GM19372 (cell line): Measurements from ENCODE around the gene MAPK1.
"Not testable (repeated sequence)": the region's sequence is repeated elsewhere in the genome, so short reads cannot be mapped to it uniquely, and the experiment has no call there.

Source experiments
- ATAC-seq: cut with Tn5 transposase; IDR thresholded peaks from one replicate; pipeline ENCODE4 v1.9.1; 2021; ENCODE audit warnings: mild to moderate bottlenecking, low read depth, moderate library complexity; ENCODE audit not compliant: unreplicated experiment

MAPK1 gene

DNA sequence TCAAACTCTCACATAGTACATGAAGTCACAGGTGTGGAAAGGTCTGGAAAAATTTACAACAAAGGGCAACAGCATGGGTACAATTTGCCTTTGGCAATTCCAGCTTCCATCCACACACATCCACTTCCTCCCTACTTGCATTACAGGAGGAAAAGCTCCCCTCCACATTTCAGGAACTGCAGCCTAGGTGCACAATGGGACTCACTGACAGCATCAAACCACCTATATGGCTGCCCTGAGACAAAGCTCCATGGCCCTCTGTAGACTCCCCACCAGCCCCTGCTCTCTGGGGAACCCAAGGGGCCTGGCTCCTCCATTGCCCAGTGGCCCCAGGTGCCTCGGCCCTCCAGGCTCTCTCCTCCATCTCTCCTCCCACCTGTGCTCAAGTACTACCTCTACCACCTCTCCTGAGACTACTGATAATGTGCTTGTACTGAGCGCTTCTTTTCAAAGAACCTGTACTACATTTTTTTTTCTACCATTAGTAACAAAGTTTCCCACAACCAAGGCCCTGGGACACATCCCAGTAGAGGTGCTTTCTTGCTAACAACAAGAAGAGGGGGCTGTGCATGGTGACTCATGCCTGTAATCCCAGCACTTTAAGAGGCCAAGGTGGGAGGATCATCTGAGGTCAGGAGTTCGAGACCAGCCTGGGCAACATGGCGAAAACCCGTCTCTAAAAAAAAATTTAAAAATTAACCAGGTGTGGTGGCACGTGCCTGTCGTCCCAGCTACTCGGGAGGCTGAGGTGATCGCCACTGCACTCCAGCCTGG lies 136.7 kb downstream of the MAPK1 start:
- no peak for ATAC-seq

DNA sequence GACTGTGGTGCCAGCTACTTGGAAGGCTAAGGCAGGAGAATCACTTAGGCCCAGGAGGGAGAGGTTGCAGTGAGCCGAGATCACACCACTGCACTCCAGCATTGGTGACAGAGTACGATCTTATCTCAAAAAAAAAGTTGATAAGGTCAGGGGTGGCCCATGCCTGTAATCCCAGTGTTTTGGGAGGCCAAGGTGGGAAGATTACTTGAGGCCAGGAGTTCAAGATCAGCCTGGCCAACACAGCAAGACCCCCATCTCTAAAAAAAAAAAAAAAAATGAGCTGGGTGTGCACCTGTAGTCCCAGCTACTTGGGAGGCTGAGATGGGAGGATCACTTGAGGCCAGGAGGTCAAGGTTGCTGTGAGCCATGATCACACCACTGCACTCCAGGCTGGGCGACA lies 138.3 kb downstream of the MAPK1 start:
- ATAC-seq = not testable (repeated sequence)

DNA sequence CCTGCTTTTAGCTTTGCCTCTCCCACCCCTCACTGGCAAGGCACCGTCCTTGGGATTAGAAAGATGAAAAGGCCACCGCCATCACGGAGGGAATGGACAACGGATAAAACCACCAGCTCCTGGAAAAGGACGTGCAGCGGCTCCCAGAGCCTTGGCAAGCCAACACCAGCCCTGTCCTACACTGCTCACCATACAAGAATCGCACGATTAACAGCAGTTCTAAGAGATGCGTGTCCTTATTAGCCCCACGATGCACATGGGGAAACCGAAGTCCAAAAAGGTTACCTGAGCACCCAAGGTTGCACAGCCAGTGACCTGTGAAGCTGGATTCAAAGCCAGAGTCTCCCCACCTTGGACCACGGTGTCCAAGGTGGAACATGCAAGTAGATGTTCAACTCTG lies 139.2 kb downstream of the MAPK1 start:
- no peak for ATAC-seq

DNA sequence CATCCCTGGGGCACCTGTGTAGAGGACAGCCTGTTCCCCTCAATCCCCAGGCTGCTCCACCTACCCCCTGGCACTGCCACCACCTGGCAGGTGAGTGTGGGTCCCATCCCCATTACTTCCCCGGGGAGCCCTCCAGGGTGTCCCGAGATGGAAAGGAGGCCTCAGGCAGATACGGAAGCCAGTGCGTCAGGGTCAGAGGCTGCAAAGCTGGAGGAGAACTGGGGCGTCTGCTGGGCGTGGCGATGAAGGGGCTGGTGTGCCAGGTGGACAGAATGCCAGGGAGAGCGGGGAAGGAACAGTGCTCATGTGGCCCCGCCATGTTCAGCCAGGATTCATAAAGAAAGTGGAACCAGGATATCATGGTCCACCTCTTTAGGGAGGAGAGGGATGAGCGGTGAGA lies 139.7 kb downstream of the MAPK1 start:
- no peak for ATAC-seq

DNA sequence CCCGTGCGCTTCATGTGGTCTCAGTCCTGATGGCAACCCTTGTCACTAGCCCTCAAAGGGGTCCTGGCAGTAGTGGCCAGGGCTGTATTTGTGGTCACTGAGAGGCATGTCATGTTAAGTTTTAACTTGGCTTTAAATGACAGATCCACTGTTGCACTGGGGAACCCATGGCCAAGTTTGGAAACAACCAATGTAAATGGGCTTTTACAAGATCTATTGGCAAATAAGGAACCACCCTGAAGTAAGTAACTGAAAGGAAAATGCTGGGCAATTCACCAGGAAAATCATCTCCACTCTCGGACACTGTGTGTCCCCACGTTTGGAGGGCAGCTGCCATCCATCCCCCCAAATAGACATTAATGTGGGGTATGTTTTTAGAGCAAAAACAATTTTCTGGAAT lies 140.3 kb downstream of the MAPK1 start:
- no peak for ATAC-seq

DNA sequence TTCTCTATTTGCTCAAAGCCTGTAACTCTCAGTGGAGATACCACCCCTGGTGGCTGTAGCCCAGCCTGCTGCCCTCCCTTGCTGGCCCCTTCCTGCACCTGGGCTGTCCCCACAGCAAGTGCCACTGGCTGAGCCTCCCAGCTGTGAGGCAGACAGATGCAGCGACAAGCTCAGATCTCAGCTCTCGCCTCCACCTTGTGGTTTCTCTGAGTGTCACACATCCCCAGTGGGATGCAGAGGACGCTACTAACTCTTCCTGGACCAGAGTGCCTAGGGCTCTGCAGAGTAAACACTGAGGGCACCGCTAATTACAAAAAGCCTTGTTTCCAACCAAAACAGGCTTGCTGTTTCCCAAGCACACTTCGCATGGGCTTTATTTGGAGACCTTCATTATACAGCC lies 140.8 kb downstream of the MAPK1 start:
- no peak for ATAC-seq

DNA sequence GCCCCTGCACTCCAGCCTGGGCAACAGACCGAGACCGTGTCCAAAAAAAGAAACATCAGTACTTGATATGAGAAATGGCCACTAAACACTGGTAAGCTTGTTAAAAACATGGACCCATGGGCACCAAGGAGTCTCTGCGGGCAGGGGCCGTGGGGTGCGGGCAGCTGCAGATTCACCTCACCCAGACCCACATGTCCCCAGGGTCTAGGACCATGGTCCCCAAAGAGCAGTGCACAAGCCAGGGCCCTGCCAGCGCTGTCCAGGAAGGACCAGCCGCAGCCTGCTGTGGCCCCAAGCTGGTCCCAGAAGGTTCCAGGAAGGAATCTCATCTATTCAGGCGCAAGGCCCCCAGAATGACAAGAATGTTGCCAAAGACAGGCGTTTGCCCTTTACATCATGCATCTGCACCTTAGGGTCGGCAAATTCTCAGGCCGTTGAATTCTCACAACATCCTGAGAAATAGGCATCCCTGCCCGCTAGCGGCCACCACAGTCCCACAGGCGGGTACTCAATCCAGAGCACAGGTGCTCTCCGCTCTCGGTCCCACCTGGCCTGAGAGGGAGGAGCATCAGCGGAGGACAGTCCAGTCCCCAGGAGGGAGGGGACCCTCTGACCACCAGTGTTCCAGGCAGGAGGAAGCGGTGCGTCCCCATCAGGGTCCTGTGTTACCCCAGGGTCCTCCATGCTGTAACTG lies 141.3 kb downstream of the MAPK1 start:
- ATAC-seq = no peak

DNA sequence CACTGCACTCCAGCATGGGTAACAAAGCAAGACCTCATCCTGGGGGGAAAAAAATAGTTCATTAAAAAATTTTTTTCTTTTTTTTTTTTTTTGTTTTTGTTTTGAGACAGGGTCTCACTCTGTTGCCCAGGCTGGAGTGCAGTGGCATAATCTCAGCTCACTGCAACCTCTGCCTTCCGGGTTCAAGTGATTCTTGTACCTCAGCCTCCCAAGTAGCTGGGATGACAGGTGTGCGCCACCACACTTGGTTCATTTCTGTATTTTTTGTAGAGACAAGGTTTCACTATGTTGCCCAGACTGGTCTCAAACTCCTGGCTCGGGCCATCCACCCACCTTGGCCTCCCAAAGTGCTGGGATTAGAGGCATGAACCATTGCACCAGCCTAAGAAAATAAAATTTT lies 142.9 kb downstream of the MAPK1 start:
- not testable (repeated sequence) for ATAC-seq

DNA sequence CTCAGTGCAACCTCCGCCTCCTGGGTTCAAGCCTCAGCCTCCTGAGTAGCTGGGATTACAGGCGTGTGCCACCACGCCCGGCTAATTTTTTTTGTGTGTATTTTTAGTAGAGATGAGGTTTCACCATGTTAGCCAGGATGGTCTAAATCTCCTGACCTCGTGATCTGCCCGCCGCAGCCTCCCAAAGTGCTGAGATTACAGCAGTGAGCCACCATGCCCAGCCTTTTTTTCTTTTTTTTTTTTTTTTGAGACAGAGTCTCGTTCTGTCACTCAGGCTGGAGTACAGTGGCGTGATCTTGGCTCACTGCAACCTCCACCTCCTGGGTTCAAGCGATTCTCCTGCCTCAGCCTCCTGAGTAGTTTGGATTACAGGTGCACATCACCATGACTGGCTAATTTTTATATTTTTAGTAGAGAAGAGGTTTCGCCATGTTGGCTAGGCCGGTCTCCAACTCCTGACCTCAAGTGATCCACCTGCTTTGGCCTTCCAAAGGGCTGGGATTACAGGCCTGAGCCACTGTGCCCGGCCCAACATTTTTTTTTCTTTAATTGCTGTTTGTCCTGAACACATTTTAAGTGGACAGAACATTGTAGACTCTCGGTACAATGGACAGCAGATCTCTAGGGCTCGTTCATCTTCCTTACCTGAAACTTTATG lies 146.1 kb downstream of the MAPK1 start:
- not testable (repeated sequence) for ATAC-seq

DNA sequence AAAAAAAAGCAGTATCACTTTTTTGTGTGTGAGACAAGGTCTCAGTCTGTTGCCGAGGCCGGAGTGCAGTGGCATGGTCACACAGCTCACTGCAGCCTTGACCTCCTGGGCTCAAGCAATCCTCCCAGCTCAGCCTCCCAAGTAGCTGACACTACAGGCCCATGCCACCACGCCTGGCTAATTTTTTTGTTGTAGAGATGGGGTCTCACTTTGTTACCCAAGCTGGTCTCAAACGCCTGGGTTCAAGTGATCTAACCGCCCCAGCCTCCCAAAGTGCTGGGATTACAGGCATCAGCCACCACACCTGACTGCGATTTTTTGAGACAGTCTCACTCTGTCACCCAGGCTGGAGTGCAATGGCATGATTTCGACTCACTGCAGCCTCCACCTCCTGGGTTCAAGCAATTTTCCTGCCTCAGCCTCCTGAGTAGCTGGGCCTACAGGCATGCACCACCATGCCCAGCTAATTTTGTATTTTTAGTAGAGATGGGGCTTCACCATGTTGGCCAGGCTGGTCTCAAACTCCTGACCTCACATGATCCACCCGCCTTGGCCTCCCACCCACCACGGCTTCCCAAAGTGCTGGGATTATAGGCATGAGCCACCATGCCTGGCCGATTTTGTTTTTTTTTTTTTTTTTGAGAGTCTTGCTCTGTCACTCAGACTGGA lies 147.1 kb downstream of the MAPK1 start:
- not testable (repeated sequence) for ATAC-seq

DNA sequence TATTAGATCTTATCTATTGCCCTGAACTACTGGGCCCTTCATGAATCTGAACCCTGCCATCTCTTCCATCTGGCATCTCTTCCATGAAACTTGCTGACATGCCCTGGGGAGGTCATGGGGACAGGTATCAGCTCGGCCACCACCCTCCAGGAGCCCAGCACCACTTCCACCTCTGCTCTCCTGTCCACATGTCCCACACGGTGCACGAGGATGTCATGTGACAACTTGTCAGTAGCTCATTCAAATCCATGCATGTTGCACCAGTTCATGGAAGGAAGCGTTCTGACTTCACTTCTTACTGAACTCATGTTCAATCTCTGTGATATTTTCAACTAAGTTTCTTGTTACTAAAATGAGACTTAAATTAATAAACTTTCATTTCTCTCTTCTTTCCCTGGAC lies 148.4 kb downstream of the MAPK1 start:
- no peak for ATAC-seq

DNA sequence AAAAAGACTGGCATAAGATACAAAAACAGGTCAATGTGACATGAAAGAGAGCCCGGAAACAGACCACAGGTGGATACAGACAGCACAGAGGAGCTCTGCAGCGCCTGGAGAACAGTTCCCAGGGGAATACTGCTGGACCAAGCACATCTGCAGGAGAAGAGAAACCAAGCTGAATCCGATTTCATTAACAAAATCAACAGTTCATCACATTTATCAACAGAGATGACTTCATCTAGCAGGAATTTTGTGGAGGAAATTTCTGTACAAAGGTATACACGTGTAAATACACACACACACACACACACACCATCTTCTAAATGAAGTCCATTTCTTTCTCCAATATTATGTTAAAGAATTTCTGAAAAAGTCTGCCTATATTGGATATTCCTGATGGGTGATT lies 148.9 kb downstream of the MAPK1 start:
- no peak for ATAC-seq

DNA sequence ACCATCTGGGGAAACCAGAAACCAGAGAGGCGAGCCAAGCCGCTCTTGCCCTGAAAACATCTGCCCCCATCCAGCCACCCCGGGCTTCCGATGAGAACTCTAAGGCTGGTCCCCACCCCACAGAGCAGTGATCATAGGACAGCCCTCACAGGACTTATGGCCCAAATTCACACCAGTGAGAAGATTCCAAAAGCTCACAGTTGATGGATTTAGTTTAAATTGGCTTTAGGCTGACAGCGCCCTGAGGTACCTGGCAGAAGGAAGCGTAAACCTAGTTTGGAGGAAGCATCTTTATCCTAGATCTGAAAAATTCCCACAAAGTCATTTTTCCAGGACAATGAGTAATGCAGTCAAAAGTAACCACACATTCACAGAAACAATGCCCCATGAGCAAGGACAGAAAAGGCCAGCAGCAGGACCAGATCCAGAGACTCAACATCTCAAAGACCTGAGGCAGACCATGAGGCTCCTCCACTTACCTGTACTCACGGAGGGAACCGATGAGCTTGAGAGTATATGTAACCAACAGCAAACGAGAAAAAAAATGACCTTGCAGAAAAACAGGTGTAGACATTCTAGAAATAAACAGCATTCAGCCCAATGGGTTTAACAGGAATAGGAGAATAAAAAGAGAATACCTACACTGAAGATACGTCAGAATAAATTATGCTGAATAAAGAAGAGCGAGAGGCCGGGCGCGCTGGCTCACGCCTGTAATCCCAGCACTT lies 150.9 kb downstream of the MAPK1 start:
- ATAC-seq = not testable (repeated sequence)

DNA sequence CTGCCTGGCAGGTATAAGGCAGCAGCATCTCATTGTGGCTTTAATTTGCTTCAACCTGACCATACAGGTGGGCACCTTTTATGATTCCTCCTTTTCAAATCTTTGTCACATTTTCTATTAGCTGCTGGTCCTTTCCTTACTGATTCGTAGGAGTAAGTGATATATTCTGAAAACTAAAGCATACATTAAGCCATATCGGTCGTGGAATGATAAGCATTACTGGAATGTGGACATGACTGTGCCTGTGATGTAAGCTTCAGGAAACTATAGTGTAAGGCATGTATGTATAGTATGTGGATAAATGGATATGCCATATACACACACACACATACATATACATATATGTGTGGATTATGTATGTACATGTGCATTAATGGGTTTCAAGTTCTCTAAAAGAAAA lies 152.7 kb downstream of the MAPK1 start:
- ATAC-seq = no peak

DNA sequence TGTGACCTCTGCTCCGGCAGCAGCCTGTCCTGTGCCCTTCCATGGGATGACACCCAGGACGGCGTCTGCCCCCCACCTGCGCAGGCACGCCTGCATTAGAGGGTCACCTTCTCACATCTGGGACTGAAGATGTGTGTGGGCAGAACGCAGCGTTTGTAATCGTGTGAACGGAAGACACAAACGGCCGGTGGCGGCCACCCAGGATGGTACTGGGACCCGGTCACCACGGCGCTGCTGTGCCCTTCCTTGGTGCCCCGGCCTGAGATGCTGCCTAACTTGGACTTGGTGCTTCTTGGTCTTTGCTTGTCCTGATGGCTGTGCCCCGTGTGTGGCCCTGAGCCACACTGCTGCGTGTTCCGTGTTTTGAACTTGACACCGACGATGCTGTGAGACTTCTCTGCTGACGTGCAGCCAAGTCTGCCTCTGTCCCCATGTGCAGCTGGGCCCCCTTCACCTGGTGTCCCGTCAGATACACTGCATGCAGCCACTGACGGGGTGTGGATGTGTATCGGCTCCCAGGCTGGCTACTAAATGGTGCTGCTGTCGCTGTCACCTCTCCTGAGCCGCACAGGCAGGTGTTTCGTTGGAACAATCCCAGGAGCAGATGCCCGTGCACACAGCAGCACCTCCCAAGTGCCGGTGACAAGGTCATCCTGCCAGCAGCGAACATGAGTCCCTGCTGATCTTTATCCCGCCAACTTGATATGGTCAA lies 153.2 kb downstream of the MAPK1 start:
- ATAC-seq = no peak

DNA sequence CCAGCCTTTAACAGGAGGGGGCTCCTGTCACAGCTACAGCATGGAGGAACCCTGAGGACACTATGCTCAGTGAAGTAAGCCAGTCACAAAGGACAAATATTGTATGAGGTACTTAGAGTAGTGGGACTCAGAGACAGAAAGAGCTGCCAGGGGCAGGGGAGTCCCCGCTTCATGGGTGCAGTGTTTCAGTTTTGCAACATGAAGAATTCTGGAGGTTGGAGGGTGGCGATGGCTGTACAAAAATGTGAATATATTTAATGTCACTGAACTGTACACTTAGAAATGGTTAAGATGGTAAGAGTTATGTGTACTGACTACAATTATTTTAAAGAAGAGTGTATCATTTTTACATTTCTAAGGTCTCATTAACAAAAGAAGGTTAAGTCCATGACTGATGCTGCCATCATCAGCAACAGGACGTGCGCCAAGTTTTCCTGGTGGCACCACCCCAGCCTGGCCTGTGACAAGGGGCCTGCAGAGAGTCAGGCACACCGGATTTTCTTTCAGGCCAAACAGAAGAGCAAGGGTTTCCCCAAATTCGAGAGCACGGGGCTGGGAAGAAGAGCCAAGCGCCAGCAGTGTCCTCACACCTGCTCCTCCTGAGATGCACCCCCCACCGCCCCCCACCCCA lies 153.9 kb downstream of the MAPK1 start:
- no peak for ATAC-seq

DNA sequence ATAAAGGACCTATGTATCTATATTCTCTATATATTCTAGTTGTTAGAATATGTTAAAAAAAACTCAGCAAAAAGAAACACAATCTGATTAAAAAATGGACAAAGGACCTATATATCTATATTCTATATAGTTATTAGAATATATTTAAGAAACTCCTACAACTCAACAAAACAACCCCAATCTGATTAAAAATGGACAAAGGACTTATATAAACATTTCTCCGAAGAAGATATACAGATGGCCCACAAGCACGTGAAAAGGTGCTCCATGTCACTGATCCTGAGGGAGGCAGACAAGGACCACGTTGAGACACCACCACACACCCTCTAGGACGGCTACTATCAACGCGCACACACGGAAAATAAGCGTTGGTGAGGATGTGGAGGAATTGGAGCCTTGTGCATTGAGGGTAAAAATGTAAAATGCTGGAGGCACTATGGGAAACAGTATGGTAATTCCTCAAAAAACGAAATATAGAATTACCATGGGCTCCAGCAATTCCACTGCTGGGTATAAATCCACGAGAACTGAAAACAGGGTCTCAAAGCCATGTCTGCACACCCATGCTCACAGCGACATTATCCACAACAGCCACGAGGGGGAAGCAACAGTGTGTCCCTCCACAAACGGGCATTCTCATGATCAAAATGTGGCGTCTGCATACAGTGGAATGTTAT lies 154.6 kb downstream of the MAPK1 start:
- no peak for ATAC-seq

DNA sequence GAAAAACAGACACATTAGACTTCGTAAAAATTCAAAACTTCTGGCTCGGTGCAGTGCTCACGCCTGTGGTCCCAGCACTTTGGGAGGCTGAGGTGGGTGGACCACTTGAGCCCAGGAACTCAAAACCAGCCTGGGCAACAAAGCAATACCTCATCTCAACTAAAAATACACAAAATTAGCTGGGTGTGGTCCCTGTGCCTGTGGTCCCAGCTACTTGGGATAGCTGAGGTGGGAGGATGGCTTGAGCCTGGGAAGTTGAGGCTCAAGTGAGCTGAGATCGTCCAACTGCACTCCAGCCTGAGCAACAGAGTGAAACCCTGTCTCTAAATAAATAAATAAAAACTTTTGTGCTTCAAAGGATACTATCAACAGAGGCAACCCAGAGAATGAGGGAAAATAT lies 155.6 kb downstream of the MAPK1 start:
- ATAC-seq = no peak

DNA sequence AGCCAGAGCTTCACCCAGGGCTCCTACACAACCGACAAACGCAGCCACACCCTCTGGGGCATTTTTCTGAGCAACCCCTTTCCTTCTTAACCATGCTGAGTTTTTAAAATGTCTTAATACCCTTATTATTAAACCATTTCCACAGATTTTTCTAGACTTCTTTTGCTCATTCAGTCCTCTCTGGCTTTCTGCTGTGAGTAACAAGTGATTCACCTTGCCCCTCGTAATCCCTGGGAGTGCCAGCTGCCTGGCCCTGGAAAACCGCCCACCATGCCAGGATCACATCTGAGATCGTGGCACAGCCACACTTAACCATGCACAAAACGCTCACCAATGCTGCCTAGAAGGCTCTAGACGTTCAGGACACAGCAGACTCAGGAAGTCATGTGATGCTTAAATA lies 157.3 kb downstream of the MAPK1 start:
- ATAC-seq = no peak
